SIG-M5 (cell line): ENCODE results near the gene ITGB1.
"Not testable (repeated sequence)": the region's sequence is repeated elsewhere in the genome, so short reads cannot be mapped to it uniquely, and the experiment has no call there.

ENCODE experiments used
- DNase-seq: peaks from one replicate; lab custom pipeline; 2025; lab: John Stamatoyannopoulos, UW

ITGB1 gene

DNA sequence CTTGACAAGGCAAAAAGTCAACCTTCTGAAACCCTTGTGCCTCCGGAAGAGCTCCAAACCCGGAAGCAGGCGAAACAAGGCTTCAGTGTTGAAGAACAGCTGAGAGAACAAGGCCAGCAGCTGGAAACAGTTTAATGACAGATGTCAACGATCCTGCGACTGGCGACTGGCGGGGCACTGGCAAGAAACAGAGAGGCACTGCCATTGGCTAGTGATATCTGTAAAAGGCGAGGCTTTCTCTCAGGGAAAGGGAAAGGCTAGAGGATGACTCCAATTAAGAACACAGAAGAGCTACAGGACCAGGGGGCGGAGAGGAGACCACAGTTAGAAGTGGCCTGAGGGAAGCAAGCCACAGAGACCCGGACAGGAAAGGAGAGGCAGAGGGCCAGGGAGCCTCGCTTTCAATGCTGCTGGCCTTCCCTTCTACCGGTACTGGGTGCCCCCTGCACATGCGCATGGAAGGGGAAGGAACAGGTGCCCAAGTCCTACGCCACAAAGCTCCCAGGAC, 19.4 kb downstream of the ITGB1 start:
- no peak for DNase-seq

DNA sequence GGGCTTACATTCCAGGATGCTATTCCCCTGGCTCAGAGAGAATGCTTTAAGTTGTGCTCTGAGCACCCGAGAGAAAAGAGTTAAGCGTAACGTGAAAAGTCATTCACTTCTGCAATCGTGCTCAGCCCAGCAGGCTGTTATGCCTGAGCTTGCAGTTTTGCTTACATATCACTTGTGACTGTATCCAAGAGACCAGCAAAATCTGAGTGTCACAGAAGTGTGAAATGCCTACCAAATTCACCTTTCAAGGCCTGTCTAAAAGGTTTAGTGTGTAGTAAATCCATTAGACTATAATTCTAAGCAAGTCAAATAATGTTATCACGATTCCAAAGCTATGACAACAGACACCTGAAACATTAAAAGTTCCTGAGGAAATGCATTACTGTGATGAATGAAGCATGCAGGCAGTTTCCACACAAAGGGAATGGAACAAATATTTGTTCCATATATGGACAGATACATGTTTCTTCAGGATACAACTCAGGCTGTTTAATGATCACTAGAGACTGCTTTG, 20.1 kb downstream of the ITGB1 start:
- no peak for DNase-seq

DNA sequence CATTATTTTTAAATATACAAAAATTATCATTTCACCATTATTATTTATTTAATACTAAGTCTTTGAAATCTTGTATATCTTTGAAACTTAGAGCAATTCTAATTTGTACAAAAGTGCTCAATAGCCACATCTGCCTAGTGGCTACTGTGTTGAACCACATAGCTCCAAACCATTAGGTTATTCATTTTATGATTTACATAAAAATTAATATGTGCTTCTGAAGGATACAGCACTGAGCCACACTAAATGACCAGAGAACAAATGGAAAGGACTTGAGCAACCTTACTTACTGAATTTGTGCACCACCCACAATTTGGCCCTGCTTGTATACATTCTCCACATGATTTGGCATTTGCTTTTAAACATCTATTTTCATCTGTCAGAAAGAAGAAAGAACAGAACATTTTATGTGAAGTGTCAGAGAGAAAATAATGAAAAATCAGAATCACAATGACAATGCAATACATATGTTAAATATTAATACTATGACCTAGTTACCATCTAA, 25.8 kb downstream of the ITGB1 start:
- DNase-seq = no peak

DNA sequence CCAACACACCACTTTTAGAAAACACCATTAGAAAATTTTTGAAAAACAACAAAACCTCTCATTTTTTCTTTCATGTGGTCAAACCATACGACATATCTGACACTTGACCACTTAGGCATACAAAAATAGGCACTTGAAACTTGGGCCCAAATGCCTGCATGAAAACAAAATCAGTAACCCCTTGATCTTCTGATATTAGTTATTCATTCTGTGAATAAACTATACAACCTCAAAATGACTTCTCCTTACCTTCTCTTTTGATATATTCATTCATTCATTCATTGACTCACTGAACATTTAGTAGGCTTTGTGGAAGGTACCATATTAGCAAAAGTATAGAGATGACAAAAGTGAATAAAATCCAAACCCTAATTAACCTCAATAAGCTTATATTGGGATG, 26.4 kb downstream of the ITGB1 start:
- DNase-seq = no peak

DNA sequence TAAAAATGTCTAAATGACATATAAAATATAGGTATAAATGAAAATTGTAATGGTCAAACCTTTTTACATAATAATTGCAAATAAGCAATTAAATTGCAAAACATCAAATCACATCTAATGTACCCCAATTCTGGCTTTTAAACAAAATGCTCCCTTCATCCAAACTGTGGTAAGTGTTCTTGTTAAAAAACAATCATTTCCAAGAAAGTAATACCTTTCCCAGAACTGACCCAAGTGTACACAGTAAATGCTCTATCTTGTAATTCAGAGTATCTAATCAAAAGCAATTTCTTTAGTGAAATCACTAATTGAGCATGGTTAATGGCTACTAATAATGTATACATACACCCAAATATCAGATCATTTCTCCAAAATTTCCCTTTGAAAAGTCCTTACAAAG, 28.0 kb downstream of the ITGB1 start:
- DNase-seq = no peak

DNA sequence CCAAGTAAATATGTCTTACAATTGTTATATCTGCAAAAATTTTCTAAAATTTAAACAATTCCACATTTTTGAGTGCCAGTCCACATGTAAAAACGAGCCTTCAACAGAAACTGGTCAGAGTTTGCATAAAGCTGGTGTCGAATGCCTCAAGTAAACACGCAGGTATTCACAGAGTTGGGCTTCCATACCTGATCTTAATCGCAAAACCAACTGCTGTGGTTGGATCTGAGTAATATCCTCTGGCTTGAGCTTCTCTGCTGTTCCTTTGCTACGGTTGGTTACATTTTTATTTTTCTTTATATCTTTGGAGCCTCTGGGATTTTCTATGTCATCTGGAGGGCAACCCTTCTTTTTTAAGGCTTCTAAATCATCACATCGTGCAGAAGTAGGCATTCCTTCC, 28.4 kb downstream of the ITGB1 start:
- no peak for DNase-seq

DNA sequence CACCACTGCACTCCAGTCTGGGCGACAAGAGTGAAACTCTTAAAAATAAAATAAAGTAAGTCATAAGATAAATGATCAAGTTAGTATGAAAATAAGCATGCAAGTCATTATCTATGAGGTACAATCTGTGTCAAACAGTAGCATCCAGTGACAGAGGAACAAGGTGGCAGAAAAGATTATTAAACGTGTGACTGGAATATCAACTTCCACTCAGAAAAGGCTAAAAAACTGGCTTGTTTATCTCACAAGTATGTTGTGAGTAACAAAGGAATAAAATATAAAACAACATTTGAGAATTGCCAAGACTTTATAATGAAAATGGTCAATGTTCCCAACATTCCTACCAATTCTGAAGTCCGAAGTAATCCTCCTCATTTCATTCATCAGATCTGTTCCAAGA, 30.3 kb downstream of the ITGB1 start:
- DNase-seq = no peak

DNA sequence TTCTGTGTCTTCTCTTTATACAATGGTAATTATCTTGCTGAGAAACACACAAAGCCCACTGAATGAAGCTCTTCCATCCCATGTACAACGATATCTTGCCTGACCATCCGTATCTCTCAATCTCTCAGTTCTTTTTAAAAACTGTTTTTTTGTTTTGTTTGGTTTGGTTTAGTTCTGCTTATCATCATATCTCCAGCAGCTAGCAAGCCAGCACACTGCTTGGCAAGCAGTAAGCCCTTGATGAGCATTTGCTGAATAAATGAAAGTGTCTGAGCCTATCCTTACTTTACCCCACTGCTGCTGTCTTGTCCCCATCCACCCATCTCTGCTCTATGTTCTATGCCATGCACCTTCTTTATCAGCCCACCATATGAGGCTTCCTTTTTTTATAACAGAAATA, 34.2 kb downstream of the ITGB1 start:
- DNase-seq = no peak

DNA sequence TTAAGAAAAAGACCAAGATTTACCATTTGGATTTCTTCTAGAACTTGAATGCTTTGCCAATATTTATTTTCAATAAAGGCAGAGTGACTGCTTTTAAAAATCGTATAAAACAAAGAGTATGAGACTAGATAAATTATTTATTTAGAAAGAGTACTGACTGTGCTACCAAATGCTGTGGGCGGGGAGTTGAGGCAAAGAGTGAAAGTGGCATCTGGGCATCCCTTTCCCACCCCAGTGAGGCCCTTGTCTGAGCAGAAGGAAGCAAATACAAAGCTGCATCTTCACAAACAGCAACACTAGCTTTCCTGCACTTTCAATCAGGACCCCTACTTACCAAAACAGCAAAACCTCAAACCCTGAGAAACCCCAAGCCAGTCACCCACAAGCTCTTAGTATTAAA, 34.9 kb downstream of the ITGB1 start:
- no peak for DNase-seq

DNA sequence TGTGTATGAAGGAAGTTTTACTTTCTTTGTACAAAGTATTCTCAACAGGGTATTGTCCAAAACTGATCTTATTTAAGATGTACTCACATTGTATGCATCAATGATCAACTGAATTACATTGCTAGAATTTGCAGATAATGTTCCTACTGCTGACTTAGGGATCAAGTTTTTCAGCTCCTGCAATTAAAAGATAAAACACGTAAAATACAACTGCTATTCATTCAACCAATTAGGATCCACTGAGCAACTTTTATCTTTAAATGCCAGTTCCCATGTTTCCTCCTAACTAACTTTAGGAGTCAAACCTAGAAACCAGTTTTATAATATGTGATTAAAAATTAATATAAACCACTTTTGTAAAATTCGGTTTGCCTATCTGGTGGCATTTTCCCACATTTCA, 35.9 kb downstream of the ITGB1 start:
- no peak for DNase-seq

DNA sequence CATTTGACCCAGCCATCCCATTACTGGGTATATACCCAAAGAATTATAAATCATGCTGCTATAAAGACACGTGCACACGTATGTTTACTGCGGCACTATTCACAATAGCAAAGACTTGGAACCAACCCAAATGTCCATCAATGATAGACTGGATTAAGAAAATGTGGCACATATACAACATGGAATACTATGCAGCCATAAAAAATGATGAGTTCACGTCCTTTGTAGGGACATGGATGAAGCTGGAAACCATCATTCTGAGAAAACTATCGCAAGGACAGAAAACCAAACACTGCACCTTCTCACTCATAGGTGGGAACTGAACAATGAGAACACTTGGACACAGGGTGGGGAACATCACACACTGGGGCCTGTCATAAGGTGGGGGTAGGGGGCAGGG, 40.2 kb downstream of the ITGB1 start:
- DNase-seq = not testable (repeated sequence)

DNA sequence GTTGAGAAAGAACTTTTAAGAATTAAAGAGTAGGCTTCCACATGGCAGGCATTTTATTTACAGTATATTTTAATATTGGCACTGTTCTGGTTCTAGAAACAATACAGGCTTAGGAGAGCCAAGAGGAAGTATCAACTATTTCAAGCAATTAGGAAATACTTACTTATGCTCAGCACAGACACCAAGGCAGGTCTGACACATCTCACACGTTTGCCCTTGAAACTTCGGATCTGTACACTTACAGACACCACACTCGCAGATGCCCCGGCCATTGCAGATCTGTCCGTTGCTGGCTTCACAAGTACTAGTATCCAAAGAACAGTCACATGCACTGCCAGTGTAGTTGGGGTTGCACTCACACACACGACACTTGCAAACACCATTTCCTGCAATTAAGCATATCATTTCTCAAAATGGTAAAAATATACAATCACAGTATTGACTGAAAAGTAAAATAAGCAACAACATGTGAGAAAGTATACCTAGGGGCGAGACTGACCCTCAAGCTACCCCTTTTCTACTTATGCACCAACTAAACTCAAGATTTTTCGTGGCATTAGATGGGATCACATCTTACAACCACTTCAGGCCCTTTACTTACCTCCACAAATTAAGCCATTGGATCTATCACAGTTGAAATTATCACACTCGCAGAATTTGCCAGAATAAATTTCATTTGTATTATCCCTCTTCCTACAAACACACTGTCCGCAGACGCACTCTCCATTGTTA, 46.6 kb downstream of the ITGB1 start:
- no peak for DNase-seq

DNA sequence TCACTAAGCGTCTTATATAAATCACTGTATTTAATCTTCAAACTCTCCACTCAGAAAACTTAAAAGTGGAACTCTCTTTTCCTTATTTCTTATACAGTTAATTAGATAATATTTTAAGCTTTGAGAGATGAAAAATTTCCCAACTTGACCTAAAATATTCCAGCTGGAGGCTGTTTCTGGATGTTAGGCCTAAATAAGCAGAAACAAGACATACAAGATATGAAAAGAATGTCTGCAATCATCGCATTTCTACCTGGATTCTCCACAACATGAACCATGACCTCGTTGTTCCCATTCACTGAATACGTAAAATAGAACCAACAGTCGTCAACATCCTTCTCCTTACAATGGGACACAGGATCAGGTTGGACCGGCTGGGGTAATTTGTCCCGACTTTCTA, 48.1 kb downstream of the ITGB1 start:
- DNase-seq = not testable (repeated sequence)

DNA sequence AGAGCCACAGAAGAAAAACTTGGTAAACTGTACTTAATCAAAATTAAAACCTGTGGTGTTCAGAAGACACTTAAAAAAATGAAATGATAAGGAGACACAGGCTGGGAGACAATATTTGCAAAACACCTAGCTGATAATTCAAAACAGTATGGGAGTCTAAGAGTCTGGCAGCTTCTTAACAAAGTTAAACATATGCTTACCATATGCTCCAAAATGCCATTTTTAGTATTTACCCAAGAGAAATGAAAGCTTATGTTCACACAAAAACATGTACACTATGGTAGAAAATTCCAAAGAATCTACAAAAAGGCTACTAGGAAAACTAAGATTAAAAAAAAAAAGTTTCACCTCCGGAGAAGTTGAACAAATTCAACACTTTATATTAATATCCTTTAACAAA, 48.6 kb downstream of the ITGB1 start:
- no peak for DNase-seq

DNA sequence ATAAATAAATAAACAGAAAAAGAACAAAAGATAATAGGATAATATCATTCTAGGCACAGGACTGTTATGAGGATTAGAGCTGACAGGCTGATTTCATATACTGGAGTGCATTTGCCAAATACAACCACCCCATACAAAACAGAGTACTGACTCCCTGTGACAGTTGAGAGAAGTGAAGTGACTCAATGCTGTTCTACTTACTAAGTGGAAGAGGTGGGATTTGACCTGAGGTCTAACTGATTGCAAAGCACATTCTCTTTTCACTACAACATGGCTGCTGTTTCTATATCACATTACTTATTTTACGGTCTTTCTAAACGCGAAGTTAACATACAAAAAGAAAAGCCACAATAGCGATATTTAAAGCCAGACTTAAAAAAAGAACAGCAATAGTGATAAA, 51.4 kb downstream of the ITGB1 start:
- DNase-seq = no peak

DNA sequence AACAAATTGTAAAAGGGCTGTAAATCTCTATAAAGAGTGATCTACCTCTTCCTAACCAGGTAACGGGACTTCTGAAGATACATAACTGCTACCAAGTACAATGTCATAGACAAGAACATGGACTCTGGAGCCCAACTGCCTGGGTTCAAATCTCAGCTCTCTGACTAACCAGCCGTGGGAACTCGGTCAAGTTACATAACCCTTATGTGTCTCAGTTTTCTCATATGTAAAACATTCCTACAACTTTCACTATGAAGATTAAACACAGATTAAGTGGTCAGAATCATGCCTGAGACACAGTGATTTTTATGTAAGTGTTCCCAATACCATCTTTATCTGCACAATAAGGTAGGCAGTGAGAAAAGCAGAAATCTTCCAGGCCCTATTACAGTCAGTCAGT, 52.6 kb downstream of the ITGB1 start:
- no peak for DNase-seq

DNA sequence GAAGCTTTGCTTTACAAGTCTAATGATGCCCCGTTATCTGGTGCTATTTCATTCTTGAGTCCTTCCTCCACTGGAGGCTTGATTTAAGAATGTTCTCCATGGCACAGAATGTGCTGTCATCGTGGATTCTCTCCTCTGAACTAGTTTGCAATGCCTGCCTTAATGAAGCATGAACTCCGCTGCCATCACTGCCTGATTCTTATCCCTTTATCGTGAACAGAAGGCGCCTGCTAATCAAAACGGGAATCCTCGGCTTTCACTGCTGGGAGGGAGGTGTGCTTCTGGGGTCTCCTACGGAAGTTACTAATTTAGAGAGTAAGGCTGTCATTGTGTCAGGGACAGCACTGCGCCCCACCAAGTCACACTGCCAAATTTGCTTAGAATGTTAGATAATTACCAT, 56.2 kb downstream of the ITGB1 start:
- no peak for DNase-seq

DNA sequence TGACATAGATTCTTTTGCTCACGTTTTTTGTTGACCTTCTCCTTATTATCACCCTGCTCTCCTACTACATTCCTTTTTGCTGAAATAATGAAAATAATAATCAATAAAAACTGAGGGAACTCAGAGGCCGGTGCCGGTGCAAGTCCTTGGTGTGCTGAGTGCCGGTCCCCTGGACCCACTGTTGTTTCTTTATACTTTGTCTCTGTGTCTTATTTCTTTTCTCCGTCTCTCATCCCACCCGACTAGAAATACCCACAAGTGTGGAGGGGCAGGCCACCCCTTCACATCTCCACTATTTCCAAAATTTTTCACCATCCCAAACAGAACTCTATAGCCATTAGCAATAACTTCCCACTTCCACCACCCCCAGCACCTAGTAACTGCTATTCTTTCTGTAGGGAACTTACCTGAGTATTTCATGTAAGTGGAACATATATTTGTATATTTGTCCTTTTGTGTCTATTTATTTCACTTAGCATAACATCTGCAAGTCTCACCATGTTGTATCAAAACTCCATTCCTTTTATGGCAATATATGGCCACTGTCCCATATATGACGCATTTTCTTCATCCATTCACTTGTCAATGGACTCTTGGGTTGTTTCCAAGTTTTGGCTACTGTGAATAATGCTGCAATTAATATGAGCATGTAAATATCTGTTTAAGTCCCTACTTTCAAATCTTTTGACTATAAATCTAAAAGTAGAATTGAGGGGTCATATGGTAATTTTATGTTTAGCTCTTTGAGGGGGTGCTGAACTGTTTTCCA, 62.6 kb downstream of the ITGB1 start:
- not testable (repeated sequence) for DNase-seq

DNA sequence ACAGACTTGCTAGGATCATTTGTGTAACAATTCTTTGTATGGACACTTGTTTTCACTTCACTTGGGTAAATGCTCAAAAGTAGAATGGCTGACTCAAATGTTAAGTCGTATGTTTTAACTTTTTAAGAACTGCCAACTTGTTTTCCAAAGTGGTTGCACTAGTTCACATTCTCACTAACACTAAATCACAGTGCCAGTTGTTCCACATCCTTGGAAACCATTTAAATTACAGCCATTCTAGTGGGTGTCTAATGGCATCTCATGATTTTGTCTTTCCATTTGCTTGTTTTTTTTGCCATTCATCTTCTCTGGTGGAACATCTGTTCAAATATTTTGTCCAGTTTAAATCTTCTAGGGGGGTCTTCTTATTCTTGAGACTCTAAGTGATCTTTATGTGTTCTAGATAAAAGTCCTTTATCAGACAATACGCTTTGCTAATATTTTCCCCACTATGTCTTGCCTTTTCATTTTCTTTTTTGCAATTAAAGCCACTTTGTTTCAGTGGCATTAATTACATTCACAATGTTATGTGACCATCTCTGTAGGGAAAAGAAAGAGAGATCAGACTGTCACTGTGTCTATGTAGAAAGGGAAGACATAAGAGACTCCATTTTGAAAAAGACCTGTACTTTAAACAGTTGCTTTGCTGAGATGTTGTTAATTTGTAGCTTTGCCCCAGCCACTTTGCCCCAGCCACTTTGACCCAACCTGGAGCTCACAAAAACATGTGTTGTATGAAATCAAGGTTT, 63.9 kb downstream of the ITGB1 start:
- DNase-seq = no peak

DNA sequence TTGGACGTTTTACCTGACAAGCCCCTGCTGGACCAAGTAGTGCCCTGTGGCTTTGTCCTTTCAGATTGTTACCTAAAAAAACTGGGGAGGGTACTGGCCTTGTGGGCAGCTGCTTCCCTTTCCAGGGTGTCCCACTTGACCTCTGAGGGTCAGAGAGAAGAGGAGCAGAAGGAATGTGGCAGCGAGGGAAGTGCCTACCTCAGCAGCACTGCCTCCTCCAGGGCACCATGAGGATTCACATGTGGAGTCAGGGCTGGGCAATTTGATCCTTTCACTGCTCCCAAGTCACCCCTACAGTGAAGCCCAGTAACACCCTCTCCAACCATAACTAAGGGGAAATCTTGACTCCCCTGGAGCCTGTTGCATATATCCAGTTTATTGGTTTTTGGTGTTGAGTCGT, 64.6 kb downstream of the ITGB1 start:
- DNase-seq = no peak

DNA sequence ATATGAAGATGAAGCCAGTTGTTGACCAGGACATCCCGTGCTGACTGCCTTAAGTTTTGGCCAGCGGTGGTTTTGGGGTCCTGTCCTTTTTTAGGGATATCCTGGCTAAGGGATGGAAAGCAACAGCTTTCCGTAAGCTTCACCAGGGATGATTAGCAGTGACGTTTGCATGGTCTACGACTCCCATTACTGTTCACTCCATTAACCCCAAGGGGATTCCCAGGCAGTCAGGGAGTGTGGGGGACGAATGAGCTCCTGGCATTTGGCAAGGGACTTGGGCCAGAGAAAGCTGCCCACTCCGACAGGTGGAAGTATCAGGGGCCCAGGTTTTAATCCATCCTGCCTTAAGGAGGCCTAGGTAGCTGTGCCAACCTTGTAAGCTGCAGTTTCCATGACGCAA, 66.8 kb downstream of the ITGB1 start:
- no peak for DNase-seq

DNA sequence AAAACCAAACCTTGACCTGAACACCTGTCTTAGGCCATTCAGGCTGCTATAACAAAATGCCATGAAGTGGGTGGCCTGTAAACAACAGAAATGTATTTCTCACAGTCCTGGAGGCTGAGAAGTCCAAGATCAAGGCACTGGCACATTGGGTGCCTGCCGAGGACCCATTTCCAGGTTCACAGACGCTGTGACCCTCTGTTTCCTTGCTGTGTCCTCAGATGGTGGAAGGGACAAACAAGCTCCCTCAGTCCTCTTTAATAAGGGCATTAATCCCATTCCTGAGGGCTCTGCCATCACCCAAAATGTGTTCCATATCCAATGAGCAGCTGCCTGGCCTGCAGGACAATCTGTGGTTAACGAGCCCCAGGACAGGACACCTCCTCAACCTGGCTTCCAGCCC, 67.6 kb downstream of the ITGB1 start:
- DNase-seq = no peak
